Measurements from ENCODE around the gene SYCE3. TPM values are rescaled to one million over a fixed set of nuclear protein-coding genes. Genes with fewer than 3 reads are reported as not detected.

Gene SYCE3
- total and polyA plus RNA-seq, 9 of the 15 experiments (the other 6 are each of a cell fraction or from before 2014, with no cell fraction given) = 0.56 TPM; not detected in 8

- no peak for TF ChIP-seq SP2 (IDR thresholded peaks at IDR 0.05; ENCODE audit: extremely low read depth, low read depth, low read length, poor library complexity, severe bottlenecking)
- no peak for TF ChIP-seq THRB (CRISPR knock-in tag; conservative IDR thresholded peaks at IDR 0.05)
- TF ChIP-seq DPF2 (IDR thresholded peaks at IDR 0.05) = 0 out of 2 replicates have a peak, but pooled peaks have one; percentile 32
- no peak for TF ChIP-seq ZNF668 (CRISPR knock-in tag; IDR thresholded peaks at IDR 0.05)
- TF ChIP-seq, protein P1, sequence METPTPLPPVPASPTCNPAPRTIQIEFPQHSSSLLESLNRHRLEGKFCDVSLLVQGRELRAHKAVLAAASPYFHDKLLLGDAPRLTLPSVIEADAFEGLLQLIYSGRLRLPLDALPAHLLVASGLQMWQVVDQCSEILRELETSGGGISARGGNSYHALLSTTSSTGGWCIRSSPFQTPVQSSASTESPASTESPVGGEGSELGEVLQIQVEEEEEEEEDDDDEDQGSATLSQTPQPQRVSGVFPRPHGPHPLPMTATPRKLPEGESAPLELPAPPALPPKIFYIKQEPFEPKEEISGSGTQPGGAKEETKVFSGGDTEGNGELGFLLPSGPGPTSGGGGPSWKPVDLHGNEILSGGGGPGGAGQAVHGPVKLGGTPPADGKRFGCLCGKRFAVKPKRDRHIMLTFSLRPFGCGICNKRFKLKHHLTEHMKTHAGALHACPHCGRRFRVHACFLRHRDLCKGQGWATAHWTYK (CRISPR knock-in tag; IDR thresholded peaks at IDR 0.05) = no peak; the same call in 1 of the 2 replicates
- TF ChIP-seq ZNF830 (CRISPR knock-in tag; IDR thresholded peaks at IDR 0.05) = 0 out of 2 replicates have a peak, but pooled peaks have one; percentile 26
- no peak for TF ChIP-seq ZNF785 (CRISPR knock-in tag; IDR thresholded peaks at IDR 0.05)
- TF ChIP-seq PYGO2 (tag; IDR thresholded peaks at IDR 0.05) = no peak
- no peak for TF ChIP-seq MCM2 (IDR thresholded peaks at IDR 0.05; ENCODE audit: low read depth)
- TF ChIP-seq, protein P2, sequence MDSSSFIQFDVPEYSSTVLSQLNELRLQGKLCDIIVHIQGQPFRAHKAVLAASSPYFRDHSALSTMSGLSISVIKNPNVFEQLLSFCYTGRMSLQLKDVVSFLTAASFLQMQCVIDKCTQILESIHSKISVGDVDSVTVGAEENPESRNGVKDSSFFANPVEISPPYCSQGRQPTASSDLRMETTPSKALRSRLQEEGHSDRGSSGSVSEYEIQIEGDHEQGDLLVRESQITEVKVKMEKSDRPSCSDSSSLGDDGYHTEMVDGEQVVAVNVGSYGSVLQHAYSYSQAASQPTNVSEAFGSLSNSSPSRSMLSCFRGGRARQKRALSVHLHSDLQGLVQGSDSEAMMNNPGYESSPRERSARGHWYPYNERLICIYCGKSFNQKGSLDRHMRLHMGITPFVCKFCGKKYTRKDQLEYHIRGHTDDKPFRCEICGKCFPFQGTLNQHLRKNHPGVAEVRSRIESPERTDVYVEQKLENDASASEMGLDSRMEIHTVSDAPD (CRISPR knock-in tag; IDR thresholded peaks at IDR 0.05) = no peak
- TF ChIP-seq, protein P3, sequence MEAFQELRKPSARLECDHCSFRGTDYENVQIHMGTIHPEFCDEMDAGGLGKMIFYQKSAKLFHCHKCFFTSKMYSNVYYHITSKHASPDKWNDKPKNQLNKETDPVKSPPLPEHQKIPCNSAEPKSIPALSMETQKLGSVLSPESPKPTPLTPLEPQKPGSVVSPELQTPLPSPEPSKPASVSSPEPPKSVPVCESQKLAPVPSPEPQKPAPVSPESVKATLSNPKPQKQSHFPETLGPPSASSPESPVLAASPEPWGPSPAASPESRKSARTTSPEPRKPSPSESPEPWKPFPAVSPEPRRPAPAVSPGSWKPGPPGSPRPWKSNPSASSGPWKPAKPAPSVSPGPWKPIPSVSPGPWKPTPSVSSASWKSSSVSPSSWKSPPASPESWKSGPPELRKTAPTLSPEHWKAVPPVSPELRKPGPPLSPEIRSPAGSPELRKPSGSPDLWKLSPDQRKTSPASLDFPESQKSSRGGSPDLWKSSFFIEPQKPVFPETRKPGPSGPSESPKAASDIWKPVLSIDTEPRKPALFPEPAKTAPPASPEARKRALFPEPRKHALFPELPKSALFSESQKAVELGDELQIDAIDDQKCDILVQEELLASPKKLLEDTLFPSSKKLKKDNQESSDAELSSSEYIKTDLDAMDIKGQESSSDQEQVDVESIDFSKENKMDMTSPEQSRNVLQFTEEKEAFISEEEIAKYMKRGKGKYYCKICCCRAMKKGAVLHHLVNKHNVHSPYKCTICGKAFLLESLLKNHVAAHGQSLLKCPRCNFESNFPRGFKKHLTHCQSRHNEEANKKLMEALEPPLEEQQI (IDR thresholded peaks at IDR 0.05) = no peak
- 0 out of 4 replicates have a peak, but pooled peaks of 1 of the 2 experiments have one; percentile 30 for TF ChIP-seq SRF (CRISPR knock-in tag; IDR thresholded peaks at IDR 0.05)
- no peak for TF ChIP-seq MAFK (IDR thresholded peaks at IDR 0.05; ENCODE audit: low read length)
- 0 out of 2 replicates have a peak, but pooled peaks have one; percentile 36 for TF ChIP-seq DMBX1 (CRISPR knock-in tag; IDR thresholded peaks at IDR 0.05; ENCODE audit: borderline replicate concordance)
- no peak for TF ChIP-seq MCM7 (IDR thresholded peaks at IDR 0.05)
- 0 out of 2 replicates have a peak, but pooled peaks have one; percentile 39 for TF ChIP-seq E2F3 (CRISPR knock-in tag; IDR thresholded peaks at IDR 0.05)
- TF ChIP-seq ESRRA (IDR thresholded peaks at IDR 0.05; ENCODE audit: borderline replicate concordance, low read depth) = no peak
Measured at GRCh38 chr22:50526108-50526833, 36.4 kb downstream of the SYCE3 start (continued).

All from K562 (cell line).